Lung (tissue), 12 donors: ENCODE measurements around the gene FANK1. TPM values are rescaled to one million over a fixed set of nuclear protein-coding genes. Genes with fewer than 3 reads are reported as not detected.

Source experiments
- ATAC-seq: fragments of 200-7000 bp; cut with Tn5 transposase; one replicate; pipeline ENCODE4 v1.9.1; 2020; ENCODE audit warnings: moderate number of reproducible peaks; ENCODE audit not compliant: insufficient read depth, low FRiP score
- DNase-seq, 3 donors: peaks; one replicate each; pipeline ENCODE4 v3.0.0-alpha.2; 2013 to 2017
- H3K27ac ChIP-seq, 2 donors: one replicate each; pipeline ENCODE4 v1.5.1; 2013; ENCODE audit warnings: mild to moderate bottlenecking in 2 of 2, moderate library complexity in 2 of 2, control low read depth in 1 of 2, inconsistent platforms in 1 of 2, low read depth in 1 of 2, low read length in 1 of 2
- H3K27me3 ChIP-seq, 3 donors: one replicate each; pipeline ENCODE4 v1.5.1; 2013; ENCODE audit warnings: low read length in 2 of 3; ENCODE audit not compliant: control insufficient read depth in 3 of 3, insufficient read depth in 3 of 3
- H3K36me3 ChIP-seq, 4 donors: one replicate each; pipeline ENCODE4 v1.5.1; 2013; ENCODE audit warnings: low read length in 4 of 4, mild to moderate bottlenecking in 1 of 4, moderate library complexity in 1 of 4; ENCODE audit not compliant: control insufficient read depth in 4 of 4, insufficient read depth in 4 of 4
- H3K4me1 ChIP-seq, 5 donors: one replicate each; pipeline ENCODE4 v1.5.1; 2013; ENCODE audit warnings: low read length in 5 of 5, mild to moderate bottlenecking in 2 of 5, moderate library complexity in 1 of 5; ENCODE audit not compliant: control insufficient read depth in 5 of 5, insufficient read depth in 5 of 5
- H3K4me3 ChIP-seq: one replicate; pipeline ENCODE4 v1.5.1; 2013; ENCODE audit warnings: mild to moderate bottlenecking, control low read depth, moderate library complexity
- H3K9ac ChIP-seq, 2 donors: one replicate each; pipeline ENCODE4 v1.5.1; 2013; ENCODE audit warnings: low read length in 2 of 2, control low read depth in 1 of 2; ENCODE audit not compliant: insufficient read depth in 1 of 2
- H3K9me3 ChIP-seq, 4 donors: one replicate each; pipeline ENCODE4 v1.5.1; 2013; ENCODE audit warnings: low read length in 3 of 4, mild to moderate bottlenecking in 1 of 4, moderate library complexity in 1 of 4; ENCODE audit not compliant: control insufficient read depth in 4 of 4, insufficient read depth in 3 of 4
- WGBS, 2 donors: extraction: QIAGEN DNeasy Blood & Tissue Kit; methylation state at CpG; one replicate each; pipeline ENCODE4 v1.1.7; 2013; 5-methylcytosine and 5-hydroxymethylcytosine counted together
- polyA plus RNA-seq, 2 donors: library from polyadenylated mRNA; stranded (reverse); fragments of 200-250 nt; gene quantifications; one replicate each; pipeline ENCODE4 v1.2.1, GENCODE V29; 2013
- total RNA-seq, 2 donors: library from RNA; depleted of rRNA in 1 of 2; stranded (reverse); fragments of >200 nt in 1 of 2; gene quantifications; one replicate each; pipeline ENCODE4 v1.2.1, GENCODE V29; 2014 to 2021
- TF ChIP-seq, protein P1 (sequence below): IDR thresholded peaks from 2 replicates; pipeline ENCODE4 v1.5.1; 2012; ENCODE audit warnings: mild to moderate bottlenecking; ENCODE audit errors: control extremely low read depth, extremely low read depth
- donor health status: control.
- donor health status: control.
- donor health status: Bipolar disorder and iron deficiency.
- donor health status: healthy.
- donor health status: DM: yes; HTN: yes; CAD: no.

The FANK1 gene
- total and polyA plus RNA-seq, 4 donors = 8.7 to 18.4 (median 13.7) TPM

DNA sequence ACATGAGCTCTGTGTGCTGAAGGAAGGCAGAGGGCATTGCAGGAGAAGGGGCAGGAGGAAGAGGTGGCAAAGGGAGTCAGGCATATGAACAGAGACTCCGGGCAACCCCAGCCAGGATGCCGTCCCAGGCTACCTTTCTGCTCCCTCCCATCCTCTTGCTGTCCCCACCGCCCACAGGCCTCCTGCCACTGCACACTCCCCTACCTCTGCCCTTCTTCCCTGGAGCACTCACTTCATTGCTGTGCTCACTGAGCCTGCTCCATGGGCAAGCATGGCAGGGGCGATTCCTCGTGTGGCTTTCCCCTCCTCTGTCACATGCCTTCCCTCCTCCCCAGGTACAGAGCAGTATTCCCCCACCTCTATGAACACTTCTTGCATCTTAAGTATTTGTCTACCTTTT is 93.4 kb downstream of the FANK1 start:
- TF ChIP-seq, protein P1, sequence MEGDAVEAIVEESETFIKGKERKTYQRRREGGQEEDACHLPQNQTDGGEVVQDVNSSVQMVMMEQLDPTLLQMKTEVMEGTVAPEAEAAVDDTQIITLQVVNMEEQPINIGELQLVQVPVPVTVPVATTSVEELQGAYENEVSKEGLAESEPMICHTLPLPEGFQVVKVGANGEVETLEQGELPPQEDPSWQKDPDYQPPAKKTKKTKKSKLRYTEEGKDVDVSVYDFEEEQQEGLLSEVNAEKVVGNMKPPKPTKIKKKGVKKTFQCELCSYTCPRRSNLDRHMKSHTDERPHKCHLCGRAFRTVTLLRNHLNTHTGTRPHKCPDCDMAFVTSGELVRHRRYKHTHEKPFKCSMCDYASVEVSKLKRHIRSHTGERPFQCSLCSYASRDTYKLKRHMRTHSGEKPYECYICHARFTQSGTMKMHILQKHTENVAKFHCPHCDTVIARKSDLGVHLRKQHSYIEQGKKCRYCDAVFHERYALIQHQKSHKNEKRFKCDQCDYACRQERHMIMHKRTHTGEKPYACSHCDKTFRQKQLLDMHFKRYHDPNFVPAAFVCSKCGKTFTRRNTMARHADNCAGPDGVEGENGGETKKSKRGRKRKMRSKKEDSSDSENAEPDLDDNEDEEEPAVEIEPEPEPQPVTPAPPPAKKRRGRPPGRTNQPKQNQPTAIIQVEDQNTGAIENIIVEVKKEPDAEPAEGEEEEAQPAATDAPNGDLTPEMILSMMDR = no peak
- Histone ChIP-seq H3K27ac (no peak overlapping the region), H3K36me3 (no peaks in the 10 kb centered on the region), H3K4me3 (no peak overlapping the region), H3K27me3 (no peaks in the 10 kb centered on the region), H3K9me3 (peaks cover 0 to 2% (median 0%) of the 10 kb centered on the region in 4 donors), H3K9ac (no peak overlapping the region), H3K4me1 (no peaks in the 10 kb centered on the region)
- DNase-seq (no peak), ATAC-seq (no peak)
- 95 to 97% methylated on average over 5 of the region's 5 CpGs for WGBS, 2 donors

DNA sequence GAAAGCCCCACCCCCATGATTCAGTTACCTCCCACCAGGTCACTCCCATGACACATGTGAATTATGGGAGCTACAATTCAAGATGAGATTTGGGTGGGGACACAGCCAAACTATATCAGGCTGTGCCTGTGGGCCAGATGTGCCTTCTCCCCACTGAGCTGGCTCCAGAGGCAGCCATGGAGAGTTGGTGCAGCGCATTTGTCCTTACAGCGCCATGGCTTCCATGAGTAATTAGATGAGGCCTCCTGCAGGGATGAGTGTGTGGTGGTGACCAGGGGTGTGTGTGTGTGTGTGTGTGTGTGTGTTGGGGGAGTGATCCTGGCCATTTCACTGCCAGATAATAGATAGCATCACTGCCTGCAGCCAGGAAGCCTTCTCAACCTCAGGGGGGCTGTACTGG is 94.6 kb downstream of the FANK1 start:
- peaks cover 0 to 2% (median 0%) of the 10 kb centered on the region in 4 donors for H3K9me3 ChIP-seq
- TF ChIP-seq, protein P1 = no peak
- 88 to 99% methylated on average over 2 of the region's 2 CpGs for WGBS, 2 donors
- ATAC-seq (no peak), DNase-seq (no peak)
- H3K27me3 ChIP-seq = no peaks in the 10 kb centered on the region
- H3K4me1 ChIP-seq = no peaks in the 10 kb centered on the region
- H3K4me3 ChIP-seq = no peak overlapping the region
- H3K36me3 ChIP-seq = no peaks in the 10 kb centered on the region
- no peak overlapping the region for H3K27ac ChIP-seq
- no peak overlapping the region for H3K9ac ChIP-seq

DNA sequence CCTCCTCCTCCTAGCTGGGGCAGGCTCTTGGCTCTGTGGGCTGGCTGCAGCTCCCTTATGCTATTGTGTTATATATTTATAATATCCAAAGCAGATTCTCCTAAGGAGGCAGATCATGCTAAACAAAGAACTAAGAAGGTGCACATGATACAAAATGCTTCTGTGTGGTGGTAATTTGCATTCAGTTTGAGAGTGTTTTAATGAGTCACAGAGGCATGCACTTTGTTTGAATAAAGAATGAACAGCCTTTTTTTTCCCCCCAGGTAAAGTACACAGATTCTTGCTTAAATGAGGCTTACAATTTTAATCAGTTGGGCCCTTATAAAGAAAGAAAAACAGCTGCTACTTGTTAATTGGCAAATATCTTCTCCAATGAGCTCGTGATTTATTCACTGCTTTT is 95.0 kb downstream of the FANK1 start:
- WGBS, 2 donors = 88 to 89% methylated on average over 1 of the region's 1 CpG
- H3K9ac ChIP-seq = no peak overlapping the region
- TF ChIP-seq, protein P1 = no peak
- H3K27ac ChIP-seq = no peak overlapping the region
- DNase-seq = no peak
- ATAC-seq = no peak
- peaks cover 0 to 2% (median 0%) of the 10 kb centered on the region in 4 donors for H3K9me3 ChIP-seq
- no peaks in the 10 kb centered on the region for H3K36me3 ChIP-seq
- H3K27me3 ChIP-seq = no peaks in the 10 kb centered on the region
- no peak overlapping the region for H3K4me3 ChIP-seq
- H3K4me1 ChIP-seq = no peaks in the 10 kb centered on the region

DNA sequence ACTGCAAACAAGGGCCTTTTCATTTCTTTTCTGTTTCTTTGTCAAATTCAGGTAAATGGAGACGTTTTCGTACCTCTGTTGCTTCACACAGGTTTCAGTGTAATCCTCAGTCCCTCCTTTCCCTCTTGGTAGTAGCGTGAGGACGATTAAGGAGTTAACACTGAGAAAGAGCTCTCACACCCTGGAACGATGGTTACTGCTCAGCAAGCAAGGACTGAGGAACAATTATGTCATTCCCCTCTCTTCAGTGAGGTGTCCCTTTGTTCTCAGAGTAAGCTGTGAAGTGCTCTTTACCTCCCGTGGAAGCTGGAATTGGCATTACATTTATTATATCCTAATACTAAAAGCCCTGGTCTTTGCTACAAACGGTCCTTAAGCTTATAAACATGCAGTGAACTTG is 95.9 kb downstream of the FANK1 start:
- Histone ChIP-seq H3K27ac (no peak overlapping the region), H3K9ac (no peak overlapping the region), H3K36me3 (no peaks in the 10 kb centered on the region), H3K4me1 (no peaks in the 10 kb centered on the region), H3K27me3 (no peaks in the 10 kb centered on the region), H3K9me3 (peaks cover 0 to 2% (median 0%) of the 10 kb centered on the region in 4 donors), H3K4me3 (no peak overlapping the region)
- WGBS, 2 donors = 77 to 79% methylated on average over 7 of the region's 7 CpGs
- DNase-seq = no peak
- TF ChIP-seq, protein P1 = no peak
- no peak for ATAC-seq
